ENCODE data around the gene GGA3.

- no peak for TF ChIP-seq CTCF (optimal IDR thresholded peaks at IDR 0.05 in 1 of 3, IDR thresholded peaks at IDR 0.05 in 1 of 3, conservative IDR thresholded peaks at IDR 0.05 in 1 of 3; ENCODE audit: extremely low read depth in 1 of 3, insufficient read depth in 2 of 3, low read length in 3 of 3)
- no peak for TF ChIP-seq EZH2 (IDR thresholded peaks at IDR 0.05; ENCODE audit: low read length)
Measured at GRCh38 chr17:75261336-75262111, at the start of gene GGA3, which contains the start of gene MRPS7.
